ENCODE measurements around the gene UPK3A. TPM values are rescaled to one million over a fixed set of nuclear protein-coding genes. Genes with fewer than 3 reads are reported as not detected.
"Not testable (repeated sequence)": the region's sequence is repeated elsewhere in the genome, so short reads cannot be mapped to it uniquely, and the experiment has no call there.

The UPK3A gene
- total RNA-seq, 4 donors from 2014 or later, result not detected

DNA sequence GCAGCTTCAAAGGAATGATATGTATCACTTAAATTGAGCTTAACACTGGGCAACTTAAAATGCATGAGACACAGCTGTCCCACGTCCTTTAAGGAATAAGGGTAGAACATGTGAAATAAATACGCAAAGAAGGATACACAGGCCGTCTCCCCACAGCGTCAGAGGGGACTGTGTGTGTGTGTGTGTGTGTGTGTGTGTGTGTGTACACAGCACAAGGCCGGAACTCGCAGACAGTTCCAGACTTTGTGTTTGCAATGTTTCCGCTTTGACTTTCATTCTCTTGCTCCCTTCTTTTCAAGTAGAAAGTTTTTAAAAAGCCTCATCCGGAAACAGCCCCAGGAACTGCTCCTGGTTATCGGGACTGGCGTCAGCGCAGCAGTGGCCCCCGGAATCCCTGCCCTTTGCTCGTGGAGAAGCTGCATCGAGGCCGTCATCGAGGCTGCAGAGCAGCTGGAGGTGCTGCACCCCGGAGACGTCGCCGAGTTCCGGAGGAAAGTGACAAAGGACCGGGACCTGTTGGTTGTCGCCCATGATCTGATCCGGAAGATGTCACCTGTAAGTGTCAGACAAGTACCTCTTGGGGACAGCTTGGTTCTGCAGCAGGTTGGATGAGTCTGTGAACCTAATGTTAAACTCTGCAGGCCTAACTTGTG lies 38.2 kb downstream of the UPK3A start:
- Histone ChIP-seq H3K4me3 (no peak overlapping the region), H3K4me1 (peaks cover 35% of the 10 kb centered on the region), H3K27ac (no peak overlapping the region), H3K9me3 (no peaks in the 10 kb centered on the region), H3K27me3 (no peaks in the 10 kb centered on the region), H3K36me3 (peaks cover 36% of the 10 kb centered on the region)
- WGBS, result 91% methylated on average over 24 of the region's 24 CpGs
- no peak for TF ChIP-seq POLR2A (IDR thresholded peaks at IDR 0.05)
- TF ChIP-seq, protein P1, sequence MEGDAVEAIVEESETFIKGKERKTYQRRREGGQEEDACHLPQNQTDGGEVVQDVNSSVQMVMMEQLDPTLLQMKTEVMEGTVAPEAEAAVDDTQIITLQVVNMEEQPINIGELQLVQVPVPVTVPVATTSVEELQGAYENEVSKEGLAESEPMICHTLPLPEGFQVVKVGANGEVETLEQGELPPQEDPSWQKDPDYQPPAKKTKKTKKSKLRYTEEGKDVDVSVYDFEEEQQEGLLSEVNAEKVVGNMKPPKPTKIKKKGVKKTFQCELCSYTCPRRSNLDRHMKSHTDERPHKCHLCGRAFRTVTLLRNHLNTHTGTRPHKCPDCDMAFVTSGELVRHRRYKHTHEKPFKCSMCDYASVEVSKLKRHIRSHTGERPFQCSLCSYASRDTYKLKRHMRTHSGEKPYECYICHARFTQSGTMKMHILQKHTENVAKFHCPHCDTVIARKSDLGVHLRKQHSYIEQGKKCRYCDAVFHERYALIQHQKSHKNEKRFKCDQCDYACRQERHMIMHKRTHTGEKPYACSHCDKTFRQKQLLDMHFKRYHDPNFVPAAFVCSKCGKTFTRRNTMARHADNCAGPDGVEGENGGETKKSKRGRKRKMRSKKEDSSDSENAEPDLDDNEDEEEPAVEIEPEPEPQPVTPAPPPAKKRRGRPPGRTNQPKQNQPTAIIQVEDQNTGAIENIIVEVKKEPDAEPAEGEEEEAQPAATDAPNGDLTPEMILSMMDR (IDR thresholded peaks at IDR 0.05), result no peak
- TF ChIP-seq POLR2AphosphoS5 (IDR thresholded peaks at IDR 0.05), result no peak
- no peak for TF ChIP-seq EP300 (IDR thresholded peaks at IDR 0.05)
- DNase-seq (ENCODE audit: low spot score in 2 of 2), result no peak

DNA sequence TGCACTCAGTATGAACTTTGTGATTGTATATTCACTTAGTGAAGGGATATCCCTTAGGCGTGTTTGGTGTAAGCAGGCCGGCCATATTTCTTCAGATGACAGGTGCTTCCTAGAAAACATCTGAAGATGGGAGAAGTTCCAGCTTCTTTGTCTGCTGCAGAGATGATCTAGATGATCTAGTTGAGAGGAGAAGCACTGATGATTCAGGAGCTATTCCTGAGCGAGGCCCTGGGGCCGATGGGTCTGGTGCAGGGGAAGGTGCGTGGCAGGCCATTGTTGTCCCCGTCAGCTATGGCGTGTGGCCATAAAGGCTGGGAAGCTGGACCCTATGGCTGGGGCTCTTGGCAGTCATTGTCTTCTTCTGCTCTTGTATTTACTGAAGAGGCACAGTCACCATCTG lies 38.9 kb downstream of the UPK3A start:
- Histone ChIP-seq H3K27me3 (no peaks in the 10 kb centered on the region), H3K4me3 (no peak overlapping the region), H3K36me3 (peaks cover 41% of the 10 kb centered on the region), H3K4me1 (peaks cover 28% of the 10 kb centered on the region), H3K9me3 (no peaks in the 10 kb centered on the region), H3K27ac (no peak overlapping the region)
- TF ChIP-seq EP300 (IDR thresholded peaks at IDR 0.05) (no peak), POLR2A (IDR thresholded peaks at IDR 0.05) (no peak), POLR2AphosphoS5 (IDR thresholded peaks at IDR 0.05) (no peak)
- TF ChIP-seq, protein P1 (IDR thresholded peaks at IDR 0.05), result no peak
- 84% methylated on average over 7 of the region's 7 CpGs for WGBS
- DNase-seq (ENCODE audit: low spot score in 2 of 2), result no peak

DNA sequence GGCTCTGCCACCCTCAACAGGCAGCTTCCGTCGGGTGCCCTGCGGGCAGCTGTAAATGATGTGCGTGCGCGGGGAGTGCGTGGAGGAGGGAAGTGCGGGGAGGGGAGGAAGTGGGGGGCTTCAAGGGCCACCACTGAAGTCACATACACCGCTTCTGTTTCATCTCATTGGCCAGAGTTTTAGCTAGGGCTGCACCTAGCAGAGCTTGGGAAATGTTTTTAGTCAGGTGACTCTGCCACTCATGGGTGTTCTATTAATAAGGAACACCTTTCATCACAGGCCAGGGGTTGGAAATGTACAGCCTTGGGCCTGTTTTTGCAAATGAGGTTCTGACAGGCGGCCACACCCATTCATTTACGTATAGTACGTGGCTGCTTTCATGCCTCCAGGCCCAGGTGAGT lies 39.6 kb downstream of the UPK3A start:
- TF ChIP-seq, protein P1 (IDR thresholded peaks at IDR 0.05), result no peak
- TF ChIP-seq POLR2AphosphoS5 (IDR thresholded peaks at IDR 0.05) (no peak), POLR2A (IDR thresholded peaks at IDR 0.05) (no peak), EP300 (IDR thresholded peaks at IDR 0.05) (no peak)
- Histone ChIP-seq H3K36me3 (peaks cover 41% of the 10 kb centered on the region), H3K27ac (no peak overlapping the region), H3K4me3 (no peak overlapping the region), H3K27me3 (no peaks in the 10 kb centered on the region), H3K9me3 (no peaks in the 10 kb centered on the region), H3K4me1 (peaks cover 22% of the 10 kb centered on the region)
- 69% methylated on average over 12 of the region's 12 CpGs for WGBS
- no peak for DNase-seq (ENCODE audit: low spot score in 2 of 2)

DNA sequence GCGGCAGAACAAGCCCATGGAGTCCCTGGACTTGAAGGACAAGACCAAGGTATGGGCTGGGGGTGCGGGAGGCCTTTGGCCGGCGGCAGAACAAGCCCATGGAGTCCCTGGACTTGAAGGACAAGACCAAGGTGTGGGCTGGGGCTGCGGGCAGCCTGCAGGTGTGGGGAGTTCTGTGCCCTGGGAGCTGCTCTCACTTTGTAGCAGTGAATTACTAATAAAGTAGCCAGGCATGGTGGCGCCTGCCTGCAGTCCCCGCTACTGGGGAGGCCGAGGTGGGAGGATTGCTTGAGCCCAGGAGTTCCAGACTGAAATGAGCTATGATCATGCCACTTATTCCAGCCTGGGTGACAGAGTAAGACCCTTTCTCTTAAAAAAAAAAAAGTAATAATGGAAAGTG lies 43.5 kb downstream of the UPK3A start:
- H3K27me3 ChIP-seq; H3K9me3 ChIP-seq; H3K4me3 ChIP-seq; DNase-seq (ENCODE audit: low spot score in 2 of 2); H3K27ac ChIP-seq; H3K4me1 ChIP-seq: not testable (repeated sequence)
- peaks cover 62% of the 10 kb centered on the region for H3K36me3 ChIP-seq
- WGBS, result 83% methylated on average over 8 of the region's 8 CpGs

DNA sequence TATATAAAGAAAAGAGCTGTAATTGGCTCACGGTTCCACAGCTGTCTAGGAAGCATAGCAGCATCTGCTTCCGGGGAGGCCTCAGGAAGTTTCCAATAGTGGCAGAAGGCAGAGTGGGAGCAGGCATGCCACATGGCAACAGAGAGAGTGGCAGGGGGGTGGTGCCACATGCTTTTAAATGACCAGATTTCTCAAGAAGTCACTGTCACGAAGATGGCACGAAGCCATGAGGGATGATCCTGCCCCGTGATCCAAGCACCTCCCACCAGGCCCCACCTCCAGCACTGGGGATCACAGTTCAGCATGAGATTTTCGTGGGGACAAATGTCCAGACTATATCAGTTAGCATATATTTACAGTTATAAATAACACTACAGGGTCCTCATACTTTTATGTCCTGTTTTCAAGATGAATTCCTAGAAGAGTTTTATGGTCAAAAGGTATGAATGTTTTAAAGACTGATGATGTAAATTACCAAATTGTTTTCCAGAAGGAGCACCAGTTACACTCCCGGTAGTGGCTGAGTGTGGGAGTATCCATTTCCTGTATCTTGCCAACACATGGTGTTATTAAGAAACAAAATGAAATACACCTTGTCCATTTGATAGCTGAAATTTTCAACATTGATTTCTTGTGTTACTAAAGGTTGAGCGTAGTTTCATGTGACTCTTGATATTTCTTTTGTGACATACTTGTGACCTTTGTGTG lies 44.2 kb downstream of the UPK3A start:
- Histone ChIP-seq H3K27ac (no peak overlapping the region), H3K4me1 (peaks cover 10% of the 10 kb centered on the region), H3K4me3 (no peak overlapping the region), H3K9me3 (no peaks in the 10 kb centered on the region), H3K27me3 (no peaks in the 10 kb centered on the region), H3K36me3 (peaks cover 55% of the 10 kb centered on the region)
- TF ChIP-seq EP300 (IDR thresholded peaks at IDR 0.05), result no peak
- TF ChIP-seq POLR2AphosphoS5 (IDR thresholded peaks at IDR 0.05), result no peak
- TF ChIP-seq, protein P1 (IDR thresholded peaks at IDR 0.05), result no peak
- no peak for TF ChIP-seq POLR2A (IDR thresholded peaks at IDR 0.05)
- WGBS, result 60% methylated on average over 8 of the region's 8 CpGs
- peak in 1 of 2 donors; percentile 83 for DNase-seq (ENCODE audit: low spot score in 2 of 2)
